HG03575 (cell line): ENCODE data around the gene PALM3.
"Not testable (repeated sequence)": the region's sequence is repeated elsewhere in the genome, so short reads cannot be mapped to it uniquely, and the experiment has no call there.

Experiments
- ATAC-seq: cut with Tn5 transposase; IDR thresholded peaks from one replicate; pipeline ENCODE4 v1.9.1; 2021; ENCODE audit not compliant: unreplicated experiment, insufficient number of reproducible peaks, low FRiP score; ENCODE audit errors: extremely low read depth

PALM3 gene

GRCh38 chr19:14048443-14049153 is 13.3 kb downstream of the PALM3 start:
- no peak for ATAC-seq

- not testable (repeated sequence) for ATAC-seq
Observed at GRCh38 chr19:14047866-14048265, 14.0 kb downstream of the PALM3 start.

- ATAC-seq = not testable (repeated sequence)
Observed at GRCh38 chr19:14042659-14043608, 18.9 kb downstream of the PALM3 start.

GRCh38 chr19:14039181-14039580 is 22.7 kb downstream of the PALM3 start:
- ATAC-seq = no peak

- no peak for ATAC-seq
Observed at GRCh38 chr19:14035706-14036105, 26.2 kb downstream of the PALM3 start.

GRCh38 chr19:14035159-14035558 is 26.7 kb downstream of the PALM3 start:
- ATAC-seq = not testable (repeated sequence)

- no peak for ATAC-seq
Observed at GRCh38 chr19:14033946-14034345, 27.9 kb downstream of the PALM3 start.

GRCh38 chr19:14031719-14032480 is 30.0 kb downstream of the PALM3 start, which contains the start of gene IL27RA:
IL27RA (plus strand) TSS chr19:14031762; CDS start chr19:14031873, 111 bp downstream.
- no peak for ATAC-seq

- ATAC-seq = no peak
Observed at GRCh38 chr19:14030997-14031718, 30.7 kb downstream of the PALM3 start.

GRCh38 chr19:14028901-14029300 is 33.0 kb downstream of the PALM3 start:
- ATAC-seq = no peak

- no peak for ATAC-seq
Observed at GRCh38 chr19:14027856-14028450, 33.9 kb downstream of the PALM3 start, which contains the start of gene RLN3. RLN3 (plus strand) TSS chr19:14028148; CDS start chr19:14028205, 57 bp downstream.

- not testable (repeated sequence) for ATAC-seq
Observed at GRCh38 chr19:14026652-14027192, 35.2 kb downstream of the PALM3 start.

- no peak for ATAC-seq
Observed at GRCh38 chr19:14023404-14024235, 38.3 kb downstream of the PALM3 start.

- no peak for ATAC-seq
Observed at GRCh38 chr19:14022469-14022868, 39.4 kb downstream of the PALM3 start.

GRCh38 chr19:14021474-14021873 is 40.4 kb downstream of the PALM3 start:
- no peak for ATAC-seq

- not testable (repeated sequence) for ATAC-seq
Observed at GRCh38 chr19:14019739-14020138, 42.1 kb downstream of the PALM3 start.

- no peak for ATAC-seq
Observed at GRCh38 chr19:14019100-14019499, 42.8 kb downstream of the PALM3 start.
